NT2/D1 (cell line): ENCODE measurements around the gene DHRS1.

Experiments used
- SUZ12 ChIP-seq: IDR thresholded peaks from 2 replicates; pipeline ENCODE4 v1.6.1; 2011; ENCODE audit not compliant: insufficient read length, insufficient read depth; ENCODE audit errors: extremely low read depth
- YY1 ChIP-seq: IDR thresholded peaks from 2 replicates; pipeline ENCODE4 v1.6.1; 2011; ENCODE audit not compliant: insufficient read length, insufficient read depth
- ZNF274 ChIP-seq: IDR thresholded peaks from 2 replicates; pipeline ENCODE4 v1.6.1; 2011; ENCODE audit warnings: mild to moderate bottlenecking, low read depth, low read length

GRCh38 chr14:24310265-24310645, 10.7 kb upstream of the DHRS1 start:
- no peak for TF ChIP-seq YY1
- no peak for TF ChIP-seq ZNF274
- no peak for TF ChIP-seq SUZ12
